Hematopoietic multipotent progenitor cell treated with erythropoietin and hydrocortisone succinate and interleukin-3 and kit ligand, for 6 days (in vitro differentiated cells): ENCODE data around the gene SPEM1.
"Not testable (repeated sequence)": the region's sequence is repeated elsewhere in the genome, so short reads cannot be mapped to it uniquely, and the experiment has no call there.

ENCODE experiments used
- DNase-seq: peaks from one replicate; pipeline ENCODE4 v3.0.0-alpha.2; 2015

Gene SPEM1

DNA sequence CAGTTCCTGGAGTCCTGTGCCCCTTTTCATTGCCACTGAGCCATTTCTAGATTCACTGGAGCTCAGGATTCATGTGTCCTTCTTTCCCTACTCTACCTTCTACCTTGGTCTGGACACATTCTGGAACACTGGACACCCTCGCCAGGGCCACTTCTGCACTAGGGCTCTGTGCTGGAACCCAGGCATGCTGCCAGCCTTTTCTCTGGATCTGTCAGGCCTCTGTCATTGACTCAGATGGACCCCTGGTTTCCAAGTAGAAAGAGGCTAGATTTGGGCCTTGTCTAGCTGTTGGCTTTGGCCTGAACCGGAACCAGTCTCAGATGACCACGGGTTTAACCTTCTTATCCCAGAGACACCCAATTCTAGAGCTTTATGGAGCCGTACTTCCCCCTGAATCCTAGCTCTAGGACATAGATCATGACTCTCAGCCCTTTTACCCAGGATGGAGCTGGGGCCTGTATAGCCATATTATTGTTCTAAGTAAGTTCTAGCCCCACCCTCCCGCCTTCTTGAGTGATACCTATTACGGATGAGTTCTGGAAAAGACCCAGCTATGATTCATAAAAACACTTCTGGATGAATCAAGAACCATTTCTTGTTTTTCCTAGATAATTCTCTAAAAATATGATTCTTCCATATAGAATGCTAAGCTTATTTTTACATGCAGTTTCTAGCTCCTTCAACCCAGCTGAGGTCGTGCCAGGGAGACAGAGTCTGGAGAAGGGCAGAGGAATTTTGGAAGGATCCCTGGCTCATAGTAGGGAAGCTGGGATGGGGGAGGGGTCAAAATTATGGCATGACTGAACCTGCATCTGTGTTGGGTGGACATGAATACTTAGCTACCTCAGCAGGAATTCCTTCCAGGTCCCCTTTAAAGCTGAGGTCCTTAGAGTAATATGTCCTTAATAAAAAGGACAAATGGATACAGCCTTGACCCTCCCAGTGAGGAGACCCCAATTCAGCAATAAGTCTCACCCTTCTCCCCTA lies 23.7 kb downstream of the SPEM1 start:
- no peak for DNase-seq

DNA sequence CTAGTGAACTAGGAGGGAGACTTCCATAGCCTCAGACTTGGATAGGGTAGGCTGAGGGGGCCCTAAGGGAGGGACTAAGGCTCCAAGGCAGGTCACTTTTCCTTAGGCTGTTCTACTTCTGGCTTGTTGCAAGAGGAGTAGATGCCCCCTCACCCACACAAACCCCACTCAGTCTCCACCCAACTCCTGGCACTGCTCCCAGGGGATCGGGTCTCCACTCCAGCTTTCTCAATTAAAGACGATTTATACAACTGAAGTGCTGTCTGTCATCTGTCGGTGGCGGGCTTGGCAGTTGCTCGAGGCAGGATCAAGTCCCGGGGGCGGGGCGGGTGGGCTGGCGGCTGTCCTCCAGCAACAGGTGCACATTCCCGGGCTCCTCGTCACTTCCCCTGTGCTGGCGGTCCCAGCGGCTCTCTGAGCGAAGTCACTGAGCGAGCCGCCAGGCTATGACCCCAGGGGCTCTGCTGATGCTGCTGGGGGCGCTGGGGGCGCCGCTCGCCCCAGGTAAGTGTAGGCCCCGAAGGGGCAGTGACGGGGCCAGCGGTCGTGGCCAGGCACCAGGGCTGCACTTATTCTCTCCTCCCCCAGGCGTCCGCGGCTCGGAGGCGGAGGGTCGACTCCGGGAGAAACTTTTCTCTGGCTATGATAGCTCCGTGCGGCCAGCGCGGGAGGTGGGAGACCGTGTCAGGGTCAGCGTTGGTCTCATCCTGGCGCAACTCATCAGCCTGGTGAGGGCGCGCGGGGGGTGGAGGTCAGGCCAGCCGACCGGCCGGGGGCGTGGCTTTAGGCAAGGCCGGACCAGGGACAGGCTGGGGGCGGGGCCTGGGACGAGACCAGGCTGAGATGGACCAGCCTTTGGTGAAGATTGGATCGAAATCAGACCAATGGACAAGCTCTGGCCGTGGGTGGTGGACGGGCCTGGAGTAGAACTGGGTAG lies 24.8 kb downstream of the SPEM1 start, which contains the start of gene CHRNB1:
Gene CHRNB1 (plus strand): TSS at position 380 of the 937 bp plus-strand sequence. CDS start 67 bp downstream, at position 447.
- peak; percentile 57 for DNase-seq

DNA sequence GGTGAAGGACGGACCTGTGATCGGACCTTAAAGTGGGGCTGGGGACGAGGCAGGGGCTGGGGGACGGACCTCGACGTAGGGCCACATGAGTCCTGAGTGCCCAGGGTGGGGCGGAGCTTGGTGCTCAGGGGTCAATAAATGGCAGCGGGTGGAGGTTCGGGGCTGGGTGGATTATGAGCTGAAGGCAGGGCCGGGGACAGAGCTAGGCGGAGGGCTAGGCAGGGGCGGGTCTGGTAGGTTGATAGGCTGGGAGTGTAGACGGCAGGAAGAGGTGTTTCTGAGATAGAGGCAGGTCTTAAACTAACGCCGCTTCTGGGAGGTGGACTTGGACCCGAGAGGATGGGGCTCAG lies 25.5 kb downstream of the SPEM1 start:
- peak; percentile 74 for DNase-seq

DNA sequence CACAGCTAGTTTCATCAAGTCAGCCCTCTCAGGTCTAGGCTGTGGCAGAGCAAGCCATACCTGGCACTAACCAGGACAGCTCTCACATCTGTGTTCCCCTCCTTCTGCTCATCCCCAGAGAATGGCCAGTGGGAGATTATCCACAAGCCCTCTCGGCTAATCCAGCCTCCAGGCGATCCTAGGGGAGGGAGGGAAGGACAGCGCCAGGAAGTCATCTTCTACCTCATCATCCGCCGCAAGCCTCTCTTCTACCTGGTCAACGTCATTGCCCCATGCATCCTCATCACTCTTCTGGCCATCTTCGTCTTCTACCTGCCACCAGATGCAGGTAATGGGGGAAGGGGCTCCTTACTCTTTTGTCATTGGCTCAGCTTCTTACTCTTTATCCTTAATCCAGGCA lies 28.3 kb downstream of the SPEM1 start:
- no peak for DNase-seq

DNA sequence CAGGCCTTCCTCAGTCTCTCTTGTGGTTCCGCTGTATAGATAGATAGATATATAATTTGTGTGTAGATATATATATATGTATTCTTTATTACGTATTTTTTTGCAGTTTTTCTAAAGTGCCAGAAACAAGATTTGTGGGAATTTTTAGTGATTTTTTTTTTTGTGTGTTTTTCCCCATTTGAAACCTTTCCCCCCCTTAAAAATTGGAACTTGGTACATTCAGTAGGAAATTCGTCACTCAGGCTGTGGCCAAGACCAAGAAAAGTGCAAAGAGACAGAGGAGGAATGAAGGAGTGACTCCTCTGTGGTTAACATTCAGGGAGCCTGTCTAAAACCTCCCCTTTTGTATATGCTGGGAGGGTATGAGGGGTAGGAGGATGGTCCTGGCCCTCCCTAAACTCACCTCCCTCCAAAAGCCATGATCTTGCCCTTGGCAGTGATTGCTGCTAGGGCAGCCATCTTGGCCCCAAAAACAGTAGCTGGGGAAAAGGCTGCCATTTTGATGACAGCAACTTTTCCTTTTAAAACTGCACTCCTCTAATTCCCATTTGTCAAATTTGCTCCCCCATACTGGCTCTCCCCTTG lies 39.9 kb downstream of the SPEM1 start:
- DNase-seq: no peak

DNA sequence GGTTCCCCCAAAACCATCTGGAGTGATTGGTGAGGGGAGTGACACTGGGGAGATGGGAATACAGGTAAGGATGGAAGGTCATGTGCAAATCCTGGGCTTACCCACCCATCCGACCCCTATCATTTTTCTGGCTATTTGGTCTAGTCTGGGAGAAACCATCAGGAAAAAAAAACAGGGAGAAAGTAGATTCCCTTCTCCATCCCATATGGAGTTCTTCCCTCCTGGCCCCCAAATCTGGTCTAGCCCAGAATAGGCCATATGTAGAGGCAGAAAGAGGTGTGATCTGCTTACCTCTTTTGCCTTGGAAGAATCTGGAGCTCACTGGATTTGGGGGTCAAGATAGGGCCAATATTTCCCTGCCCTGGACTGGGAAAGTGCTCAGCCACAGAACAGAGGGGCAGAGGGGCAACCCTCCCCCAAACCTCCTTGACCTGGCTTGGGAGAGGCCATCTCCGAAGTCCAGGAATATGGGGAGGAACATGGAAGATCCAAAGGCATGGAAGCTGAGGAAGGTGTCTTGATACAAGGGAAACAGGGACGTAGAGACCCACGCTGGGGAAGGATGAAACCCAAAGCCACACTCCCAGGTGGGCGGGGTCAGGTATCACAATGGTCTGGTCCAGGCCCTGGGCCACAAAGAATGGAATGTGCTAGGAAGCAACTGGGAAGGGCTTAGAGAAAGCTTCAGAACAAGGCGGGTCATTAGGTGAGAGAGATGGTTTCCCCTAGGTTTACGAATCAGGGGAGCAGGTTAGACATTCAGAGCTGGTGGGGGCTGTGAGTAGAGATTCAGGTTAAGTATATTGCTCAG lies 40.9 kb downstream of the SPEM1 start:
- DNase-seq: no peak

DNA sequence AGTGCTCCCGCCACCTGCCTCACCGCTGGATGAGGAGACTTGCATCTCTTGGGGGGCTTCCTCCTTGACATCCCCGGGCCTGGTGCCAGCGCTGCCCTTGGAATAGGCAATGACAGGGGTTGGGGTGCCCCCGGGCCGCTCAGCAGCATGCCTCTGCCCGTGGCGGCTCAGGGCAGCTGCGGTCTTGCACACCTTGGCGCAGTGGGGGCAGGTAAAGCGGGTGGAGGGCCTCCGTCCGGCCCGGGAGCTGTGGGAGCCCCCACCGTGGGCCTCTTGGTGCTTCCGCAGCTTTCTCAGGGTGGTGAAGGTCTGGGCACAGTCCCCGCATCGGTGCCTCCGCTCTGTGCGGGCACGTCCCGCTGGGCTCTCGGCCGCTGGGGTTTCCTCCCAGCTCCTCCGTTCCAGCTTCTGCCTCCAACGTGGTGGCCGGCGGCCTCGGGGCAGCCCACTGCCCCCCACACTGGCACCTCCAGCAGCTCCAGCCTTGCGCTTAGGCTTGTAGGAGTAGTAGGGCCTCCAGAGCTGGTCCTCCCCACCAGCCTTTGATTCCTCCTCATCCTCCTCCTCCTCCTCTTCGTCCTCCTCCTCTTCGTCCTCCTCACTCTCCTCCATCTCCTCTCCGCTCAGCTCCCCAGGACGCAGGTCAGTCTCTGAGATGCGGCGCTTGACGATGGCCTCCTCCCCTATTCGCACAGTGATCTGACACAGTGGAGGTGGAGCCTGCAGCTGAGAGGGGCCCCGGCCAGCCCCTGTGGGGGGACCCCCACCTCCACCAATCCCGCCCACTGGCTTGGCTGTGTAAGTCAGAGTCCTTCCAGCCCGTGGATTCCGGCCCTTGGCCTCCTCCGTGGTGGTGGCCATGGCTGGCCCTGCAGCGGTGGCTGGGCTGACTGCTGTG lies 42.6 kb downstream of the SPEM1 start:
- no peak for DNase-seq

DNA sequence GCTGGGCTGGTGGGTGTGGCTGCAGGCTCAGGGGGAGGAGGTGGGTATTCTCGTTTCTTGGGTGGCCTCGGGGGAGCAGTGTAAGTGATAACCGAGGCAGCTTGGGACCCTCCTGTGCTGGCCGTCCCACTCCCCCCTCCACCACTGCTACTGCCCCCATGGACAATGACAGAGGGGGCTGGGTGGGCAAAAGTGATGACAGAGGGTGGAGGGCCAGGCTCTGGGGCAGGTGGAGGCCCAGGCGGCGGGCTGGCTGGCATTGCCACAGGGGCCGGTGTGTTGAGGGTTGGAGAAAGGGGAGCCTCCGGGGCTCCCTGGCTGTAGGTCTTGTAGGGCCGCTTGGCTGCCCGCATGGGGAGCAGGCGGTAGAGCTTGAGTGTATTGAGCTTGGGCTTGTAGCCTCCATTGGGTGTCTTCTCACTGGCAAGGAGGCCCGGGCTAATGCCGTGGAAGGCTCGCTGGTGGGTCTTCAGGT lies 43.3 kb downstream of the SPEM1 start:
- DNase-seq: no peak

DNA sequence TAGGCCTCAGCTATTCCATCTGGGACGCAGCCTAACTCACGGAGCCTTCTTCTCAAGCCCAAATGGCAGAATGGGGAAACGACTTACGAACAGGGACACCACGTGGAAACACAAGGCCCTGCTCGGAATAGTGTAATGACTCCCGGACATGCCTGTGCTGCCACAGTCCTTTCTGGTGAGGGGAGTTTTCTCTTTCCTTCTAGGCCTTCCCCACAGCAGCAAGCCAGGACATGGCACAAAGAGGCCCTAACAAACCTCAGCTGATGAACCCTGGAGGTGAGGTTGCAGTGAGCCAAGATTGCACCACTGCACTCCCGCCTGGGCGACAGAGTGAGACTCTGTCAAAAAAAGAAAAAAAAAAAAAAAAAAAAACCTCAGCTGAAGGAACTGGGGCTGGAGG lies 44.0 kb downstream of the SPEM1 start:
- no peak for DNase-seq

DNA sequence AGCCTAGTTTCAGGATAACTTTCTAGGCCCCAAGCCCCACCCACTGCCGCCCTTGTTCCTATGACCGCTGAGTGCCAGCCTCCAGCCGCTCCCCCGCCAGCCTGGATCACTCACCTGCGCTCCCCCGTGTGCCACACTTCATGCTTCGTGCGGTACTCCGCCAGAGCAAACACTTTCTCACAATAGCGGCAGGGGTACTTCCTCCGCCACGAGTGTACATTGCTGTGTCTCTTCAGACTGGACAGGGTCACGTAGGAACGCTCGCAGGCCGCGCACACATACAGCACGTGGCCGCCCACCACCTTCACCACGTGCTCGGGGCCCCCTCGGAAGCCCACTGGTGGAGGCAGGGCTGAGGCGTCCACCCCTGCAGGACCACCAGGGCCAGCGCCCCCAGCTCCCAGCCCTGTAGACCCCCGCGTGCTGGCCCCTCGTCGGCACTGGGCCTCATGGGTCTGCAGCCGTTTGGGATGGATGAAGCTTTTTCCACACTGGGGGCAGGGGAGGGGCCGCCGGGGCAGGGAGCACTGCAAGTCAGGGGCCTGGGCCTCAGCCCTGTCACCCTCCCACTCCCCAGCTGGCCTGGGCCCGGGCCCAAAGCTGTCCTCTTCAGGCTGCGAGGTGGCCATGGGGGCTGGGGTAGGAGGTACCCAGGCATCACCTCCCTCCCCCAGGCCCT lies 45.6 kb downstream of the SPEM1 start:
- no peak for DNase-seq

DNA sequence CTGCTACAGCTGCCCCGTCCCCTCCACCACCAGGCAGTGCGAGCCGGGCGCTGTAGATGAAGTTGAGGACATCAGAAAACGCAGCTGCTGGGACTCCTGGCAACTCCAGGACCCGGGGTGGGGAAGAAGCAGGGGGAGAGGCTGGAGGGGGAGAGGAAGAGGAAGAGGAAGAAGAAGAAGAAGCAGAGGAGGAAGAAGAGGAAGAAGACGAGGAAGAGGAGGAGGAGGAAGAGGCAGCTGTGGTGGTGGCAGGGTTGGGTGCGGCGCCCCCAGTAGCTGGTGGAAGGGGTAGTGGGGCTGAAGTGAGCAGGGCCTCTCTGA lies 46.2 kb downstream of the SPEM1 start:
- DNase-seq: no peak

DNA sequence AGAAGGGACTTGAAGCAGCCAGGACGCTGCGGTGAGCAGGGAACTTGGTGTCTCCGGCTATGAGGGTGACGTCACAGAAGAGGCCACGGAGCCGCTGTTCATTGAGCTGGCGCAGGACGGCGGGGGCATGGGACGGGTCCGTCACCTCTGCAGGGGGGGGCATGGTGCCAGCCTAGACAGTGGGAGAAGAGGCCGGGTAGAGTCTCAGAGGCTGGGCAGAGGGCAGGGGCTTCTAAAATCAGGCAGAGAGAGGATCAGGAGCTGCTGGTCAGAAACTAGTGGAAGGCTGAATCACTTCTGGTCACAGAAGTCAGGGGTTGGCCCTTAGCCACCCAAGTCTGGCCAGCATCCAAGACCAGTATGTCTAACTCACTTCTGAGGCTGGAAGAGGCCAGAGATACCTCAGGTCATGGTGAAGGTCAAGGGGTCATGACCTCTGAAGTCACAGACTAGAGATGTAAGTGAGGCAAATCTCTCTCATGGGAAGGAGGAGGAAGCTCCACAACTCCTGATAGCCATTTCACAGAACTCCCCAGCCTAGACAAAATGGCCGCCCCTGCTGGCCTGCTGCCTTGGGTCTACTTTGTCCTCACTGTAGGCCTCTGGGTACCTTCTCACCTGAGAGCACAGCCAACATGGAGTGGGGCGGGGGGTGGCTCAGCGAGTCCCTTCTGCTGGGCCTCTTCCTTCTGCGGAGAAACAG lies 46.7 kb downstream of the SPEM1 start:
- DNase-seq: peak; percentile 59

DNA sequence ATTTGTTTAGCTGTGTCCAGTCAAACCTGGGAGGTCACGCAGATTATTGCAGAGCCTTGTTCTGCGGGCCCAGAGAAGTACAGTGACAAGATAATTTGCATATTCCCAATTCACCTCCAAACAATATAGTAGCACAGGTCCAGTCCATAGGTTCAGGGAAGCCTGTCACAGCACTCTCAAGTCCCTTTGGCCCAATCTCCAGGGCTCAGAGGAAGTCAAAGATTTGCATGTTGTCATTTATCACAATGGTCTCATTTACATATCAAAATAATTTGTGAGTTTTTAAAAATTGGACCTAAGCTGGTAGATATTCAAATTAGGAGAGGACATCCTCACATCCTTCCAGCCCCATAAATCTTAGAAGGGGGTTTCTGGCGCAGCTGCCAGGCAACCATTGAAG lies 47.4 kb downstream of the SPEM1 start:
- no peak for DNase-seq

DNA sequence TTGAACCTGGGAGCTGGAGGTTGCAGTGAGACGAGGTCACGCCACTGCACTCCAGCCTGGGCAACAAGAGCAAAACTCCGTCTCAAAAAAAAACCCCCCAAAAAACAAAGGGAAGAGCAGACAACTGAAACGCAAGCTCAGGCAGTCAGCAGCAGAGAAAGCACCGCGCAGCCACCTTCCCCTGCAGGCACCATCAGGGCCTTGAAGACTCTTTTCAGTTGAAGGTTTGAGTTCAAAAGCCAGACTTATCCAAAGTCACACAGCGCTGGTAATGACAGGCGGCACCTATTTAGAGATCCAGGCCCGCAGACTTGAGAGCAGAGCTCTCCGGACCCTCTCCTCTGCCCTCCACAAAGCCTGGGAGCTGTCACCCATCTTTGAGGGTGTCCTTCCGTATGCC lies 48.2 kb downstream of the SPEM1 start:
- DNase-seq: no peak

DNA sequence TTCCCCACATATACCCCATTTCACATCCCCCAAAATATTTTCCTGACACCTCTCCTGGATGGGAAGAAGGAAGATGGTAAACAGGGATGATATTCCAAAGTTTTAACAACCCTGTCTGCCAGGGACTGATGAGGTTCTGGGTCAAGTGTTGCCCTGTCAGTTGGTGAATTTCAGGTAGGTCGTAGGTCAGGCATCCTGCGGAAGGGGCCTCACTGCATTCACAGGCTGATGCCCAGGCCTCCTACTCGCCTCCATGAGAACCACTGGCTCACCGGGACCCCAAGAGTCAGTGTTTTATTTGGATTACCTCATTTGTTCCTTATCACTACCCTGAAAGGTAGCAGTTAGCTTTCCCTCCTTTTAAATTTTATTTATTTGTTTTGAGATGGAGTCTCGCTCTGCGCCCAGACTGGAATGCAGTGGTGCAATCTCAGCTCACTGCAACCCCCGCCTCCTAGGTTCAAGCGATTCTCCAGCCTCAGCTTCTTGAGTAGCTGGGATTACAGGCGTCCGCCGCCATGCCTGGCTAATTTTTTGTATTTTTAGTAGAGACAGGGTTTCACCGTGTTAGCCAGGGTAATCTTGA lies 48.8 kb downstream of the SPEM1 start:
- no peak for DNase-seq

DNA sequence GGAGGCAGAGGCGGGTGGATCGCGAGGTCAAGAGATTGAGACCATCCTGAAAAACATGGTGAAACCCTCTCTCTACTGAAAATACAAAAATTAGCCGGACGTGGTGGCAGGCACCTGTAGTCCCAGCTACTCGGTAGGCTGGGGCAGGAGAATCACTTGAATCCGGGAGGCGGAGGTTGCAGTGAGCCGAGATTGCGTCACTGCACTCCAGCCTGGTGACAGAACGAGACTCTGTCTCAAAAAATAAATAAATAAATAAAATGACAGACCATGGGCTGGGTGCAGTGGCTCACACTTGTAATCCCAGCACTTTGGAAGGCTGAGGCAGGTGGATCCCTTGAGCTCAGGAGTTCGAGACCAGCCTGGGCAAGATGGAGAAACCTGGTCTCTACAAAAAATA lies 49.7 kb downstream of the SPEM1 start:
- DNase-seq: not testable (repeated sequence)

DNA sequence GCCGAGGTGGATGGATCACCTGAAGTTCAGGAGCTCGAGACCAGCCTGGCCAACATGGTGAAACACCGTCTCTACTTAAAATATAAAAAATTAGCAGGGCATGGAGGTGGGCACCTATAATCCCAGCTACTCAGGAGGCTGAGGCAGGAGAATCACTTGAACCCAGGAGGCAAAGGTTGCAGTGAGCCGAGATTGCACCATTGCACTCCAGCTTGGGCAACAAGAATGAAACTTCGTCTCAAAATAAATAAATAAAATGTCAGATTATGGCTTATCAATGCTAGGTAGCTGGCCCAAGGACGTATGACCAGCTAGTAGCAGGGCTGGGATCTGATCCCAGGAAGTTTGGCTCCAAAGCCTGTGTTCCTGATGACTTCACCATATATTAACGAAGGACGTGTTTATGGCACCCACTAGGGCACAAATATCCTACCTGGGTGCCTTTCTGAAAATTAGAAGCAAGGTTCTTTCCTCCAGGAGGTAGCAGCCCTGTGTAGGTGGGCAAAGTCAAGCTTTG lies 50.4 kb downstream of the SPEM1 start:
- DNase-seq: not testable (repeated sequence)
